Duodenal mucosa (tissue), 2 donors: ENCODE measurements around the gene INHBC.

Source experiments
- H3K27ac ChIP-seq: one replicate; pipeline ENCODE4 v1.7.0; 2013; ENCODE audit warnings: low read depth, low read length
- H3K27me3 ChIP-seq, 2 donors: one replicate each; pipeline ENCODE4 v1.7.0; 2013; ENCODE audit warnings: low read length in 2 of 2, control low read depth in 1 of 2; ENCODE audit not compliant: insufficient read depth in 2 of 2, control insufficient read depth in 1 of 2
- H3K36me3 ChIP-seq, 2 donors: one replicate each; pipeline ENCODE4 v1.7.0; 2013; ENCODE audit warnings: low read length in 2 of 2, control low read depth in 1 of 2; ENCODE audit not compliant: insufficient read depth in 2 of 2, control insufficient read depth in 1 of 2
- H3K4me1 ChIP-seq, 2 donors: one replicate each; pipeline ENCODE4 v1.7.0; 2013; ENCODE audit warnings: low read length in 2 of 2, control low read depth in 1 of 2; ENCODE audit not compliant: insufficient read depth in 2 of 2, control insufficient read depth in 1 of 2
- H3K4me3 ChIP-seq, 2 donors: one replicate each; pipeline ENCODE4 v1.7.0; 2013; ENCODE audit warnings: low read length in 2 of 2, low read depth in 1 of 2
- H3K9ac ChIP-seq, 2 donors: one replicate each; pipeline ENCODE4 v1.7.0; 2013; ENCODE audit warnings: low read length in 2 of 2, low read depth in 1 of 2
- H3K9me3 ChIP-seq, 2 donors: one replicate each; pipeline ENCODE4 v1.7.0; 2013; ENCODE audit warnings: low read length in 2 of 2, control low read depth in 1 of 2; ENCODE audit not compliant: control insufficient read depth in 1 of 2

INHBC gene

DNA sequence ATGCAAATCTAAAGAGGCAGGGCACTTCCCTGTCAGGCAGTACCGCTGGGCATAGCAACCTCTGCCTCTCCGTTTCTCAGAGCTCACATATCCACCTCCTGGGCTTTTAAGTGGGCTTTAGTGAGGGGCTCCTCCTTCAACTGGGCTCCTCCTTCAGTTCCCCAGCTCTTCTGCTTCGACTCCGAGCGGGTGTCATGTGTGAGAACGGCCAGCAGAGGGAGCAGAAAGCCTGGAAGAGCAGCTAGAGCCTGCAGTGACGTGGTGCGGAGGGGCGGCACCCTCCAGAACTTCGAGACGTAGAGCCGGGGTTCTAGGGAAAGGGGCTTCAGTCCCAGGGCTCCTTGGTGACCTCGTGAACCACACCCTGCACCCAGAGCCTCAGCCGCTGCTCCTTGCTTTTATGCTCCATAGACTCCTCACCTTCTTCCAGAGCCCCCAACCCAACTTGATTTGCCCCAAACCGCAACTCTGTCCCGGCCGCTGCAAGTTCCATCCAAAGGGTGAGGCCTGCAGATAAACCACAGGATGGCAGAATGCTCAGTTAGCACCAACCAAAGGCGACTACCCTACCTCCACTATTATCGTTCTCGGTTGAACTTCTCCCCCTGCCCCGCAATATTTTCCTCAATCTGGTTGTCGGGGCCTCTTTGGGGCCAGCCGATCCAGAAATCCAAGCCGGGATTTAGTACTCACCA is 24.6 kb downstream of the INHBC start:
- Histone ChIP-seq H3K27ac (peak overlapping the region; percentile 30), H3K4me1 (peaks cover 19 to 40% of the 10 kb centered on the region in 2 donors), H3K27me3 (peaks cover 5 to 13% of the 10 kb centered on the region in 2 donors)

DNA sequence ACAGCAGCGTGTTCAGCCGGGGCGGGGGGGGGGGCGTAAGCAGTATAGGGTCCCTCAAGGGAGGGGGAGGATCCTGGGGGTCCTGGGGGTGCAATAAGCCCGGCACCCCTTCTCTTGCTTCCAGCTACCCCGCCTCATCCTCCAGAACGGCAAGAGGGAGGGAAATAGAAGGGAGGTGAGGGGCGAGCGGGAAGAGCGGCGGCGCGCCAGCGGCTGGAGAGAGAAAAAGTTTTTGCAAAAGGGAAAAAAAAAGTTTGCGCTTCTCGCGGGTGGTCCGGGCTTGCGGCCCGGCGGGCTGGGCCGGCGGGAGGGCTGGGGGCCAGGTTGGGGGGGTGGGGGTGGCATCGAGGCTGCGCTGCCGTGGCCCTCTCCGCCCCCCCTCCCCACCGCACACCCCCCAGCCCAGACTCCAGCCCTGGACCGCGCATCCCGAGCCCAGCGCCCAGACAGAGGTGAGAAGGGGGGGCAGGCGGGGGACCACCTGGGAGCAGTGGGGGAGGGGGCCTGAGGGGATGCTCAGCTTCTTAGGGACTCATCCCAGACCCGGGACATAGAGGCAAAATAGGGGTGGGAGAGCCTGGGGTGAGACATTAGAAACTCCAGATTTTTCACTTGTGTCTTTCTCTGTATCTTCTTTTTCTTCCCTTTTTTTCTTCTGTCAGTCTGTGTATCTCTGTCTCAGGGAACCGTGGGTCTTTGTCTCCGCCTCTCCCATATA is 25.3 kb downstream of the INHBC start, which contains the start of gene GLI1:
Gene GLI1, plus strand, starts transcription at position 36 of the 718 bp plus-strand sequence. CDS start 3,907 bp downstream, outside the sequence.
- H3K27me3 ChIP-seq: peaks cover 5 to 13% of the 10 kb centered on the region in 2 donors
- no peaks in the 10 kb centered on the region for H3K9me3 ChIP-seq
- no peaks in the 10 kb centered on the region for H3K36me3 ChIP-seq
- peak within 1 kb of the TSS; percentile 30 for H3K27ac ChIP-seq
- peak within 1 kb of the TSS; percentile 71 to 91 for H3K9ac ChIP-seq
- H3K4me1 ChIP-seq: peaks cover 19 to 40% of the 10 kb centered on the region in 2 donors
- H3K4me3 ChIP-seq: peak within 1 kb of the TSS; percentile 93 to 96

More for the DNA sequence above, 24.6 kb downstream of the INHBC start:
- Histone ChIP-seq H3K4me3 (peak overlapping the region; percentile 93 to 96), H3K9ac (peak overlapping the region; percentile 71 to 91), H3K9me3 (no peaks in the 10 kb centered on the region), H3K36me3 (no peaks in the 10 kb centered on the region)

DNA sequence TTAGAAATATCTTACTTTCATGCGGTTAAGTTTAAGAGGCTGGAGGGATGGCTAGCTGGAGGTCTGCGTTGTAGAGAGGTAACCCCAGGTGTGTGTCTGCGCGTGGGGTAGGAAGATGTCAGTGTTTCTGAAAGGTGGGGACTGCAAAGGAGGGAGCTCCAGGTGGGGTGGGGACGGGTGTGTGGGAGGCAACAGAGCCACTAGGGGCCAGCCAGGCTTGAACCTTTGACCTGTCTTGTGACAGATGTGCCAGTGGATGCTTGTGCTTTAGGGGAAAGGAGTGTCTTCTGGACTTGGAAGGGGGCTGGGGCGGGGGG is 25.8 kb downstream of the INHBC start:
- Histone ChIP-seq H3K4me3 (peak overlapping the region; percentile 12 to 62), H3K4me1 (peaks cover 19 to 37% of the 10 kb centered on the region in 2 donors), H3K9me3 (no peaks in the 10 kb centered on the region), H3K27me3 (peaks cover 5 to 13% of the 10 kb centered on the region in 2 donors), H3K9ac (no peak overlapping the region), H3K27ac (no peak overlapping the region), H3K36me3 (no peaks in the 10 kb centered on the region)

DNA sequence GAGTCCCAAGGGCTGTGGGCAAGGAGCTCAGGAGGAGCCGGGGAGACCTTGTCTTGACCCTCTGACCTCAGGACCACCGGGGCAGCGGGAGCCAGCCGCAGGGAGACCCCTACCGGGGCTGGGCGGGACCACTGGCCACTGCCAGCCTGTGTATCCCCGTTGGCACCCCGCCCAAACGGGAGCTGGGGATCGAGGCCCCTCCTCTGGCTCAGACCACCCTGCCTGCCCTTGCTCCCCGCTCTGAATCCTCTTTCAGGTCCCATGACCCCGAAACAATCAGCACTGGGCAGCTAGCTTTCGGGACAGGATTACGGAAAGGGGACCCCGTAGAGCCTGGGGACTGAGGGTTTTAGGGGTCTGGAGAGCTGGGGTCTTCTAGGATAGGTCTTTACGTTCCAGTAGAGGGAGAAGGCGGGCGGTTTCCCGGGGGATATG is 26.3 kb downstream of the INHBC start:
- peak overlapping the region; percentile 38 to 52 for H3K9ac ChIP-seq
- peaks cover 15 to 33% of the 10 kb centered on the region in 2 donors for H3K4me1 ChIP-seq
- H3K27ac ChIP-seq: peak overlapping the region; percentile 0

DNA sequence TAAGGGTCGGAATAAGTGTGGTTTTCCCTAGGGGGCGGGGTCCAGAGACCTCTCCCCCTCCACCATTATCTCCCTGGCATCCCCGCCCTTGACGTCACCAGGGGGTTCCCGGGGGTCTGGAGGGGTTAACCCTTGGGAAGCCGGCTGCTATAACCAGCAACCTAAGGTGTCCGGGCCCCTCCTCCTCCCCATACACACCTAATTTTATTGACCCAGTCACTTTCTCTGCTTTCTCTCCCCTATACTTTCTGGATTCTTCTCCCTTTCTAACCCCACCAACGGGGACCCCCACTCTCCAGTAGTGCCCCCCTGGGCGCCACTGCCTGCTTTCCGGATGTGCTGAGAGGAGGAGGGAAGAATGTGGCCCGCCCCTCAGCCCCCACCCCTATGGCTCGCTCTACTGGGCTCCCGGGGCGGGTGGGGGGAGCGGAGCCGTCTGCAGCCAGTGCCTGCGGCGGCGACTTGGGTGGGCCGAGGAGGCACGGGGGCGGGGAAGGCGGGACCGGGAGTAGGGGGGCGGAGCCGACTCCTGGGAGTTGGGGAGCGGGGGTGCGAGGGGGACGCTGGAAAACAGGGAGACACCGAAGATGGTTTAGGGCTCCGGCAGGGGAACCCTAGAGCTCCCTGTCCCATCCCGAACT is 26.8 kb downstream of the INHBC start:
- H3K9me3 ChIP-seq: no peaks in the 10 kb centered on the region
- peak overlapping the region; percentile 48 for H3K27ac ChIP-seq
- H3K4me1 ChIP-seq: peaks cover 11 to 30% of the 10 kb centered on the region in 2 donors
- H3K9ac ChIP-seq: peak overlapping the region; percentile 62 to 64
- no peaks in the 10 kb centered on the region for H3K36me3 ChIP-seq
- peaks cover 5 to 13% of the 10 kb centered on the region in 2 donors for H3K27me3 ChIP-seq
- peak overlapping the region; percentile 79 to 85 for H3K4me3 ChIP-seq

More for the DNA sequence above, 26.3 kb downstream of the INHBC start:
- Histone ChIP-seq H3K4me3 (peak overlapping the region; percentile 62 to 85), H3K9me3 (no peaks in the 10 kb centered on the region), H3K27me3 (peaks cover 5 to 13% of the 10 kb centered on the region in 2 donors), H3K36me3 (no peaks in the 10 kb centered on the region)

DNA sequence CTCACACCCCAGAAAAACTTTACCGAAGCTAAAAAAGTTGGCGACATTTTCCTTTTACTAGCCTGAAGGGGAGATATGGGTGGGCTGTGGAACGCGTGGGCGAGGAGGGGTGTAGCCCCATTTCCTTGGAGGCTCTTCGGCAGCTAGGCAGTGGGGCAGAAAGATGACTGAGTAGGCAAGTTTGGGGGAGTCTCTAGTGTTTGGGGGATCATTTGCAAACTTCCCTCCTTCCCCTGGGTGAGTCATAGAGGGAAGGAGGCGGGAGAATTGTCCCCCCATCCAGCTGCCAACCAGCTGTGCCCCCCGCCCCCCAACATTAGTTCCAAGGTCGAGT is 27.3 kb downstream of the INHBC start:
- Histone ChIP-seq H3K9ac (peak overlapping the region; percentile 62 to 64), H3K27ac (peak overlapping the region; percentile 48), H3K36me3 (no peaks in the 10 kb centered on the region), H3K4me3 (peak overlapping the region; percentile 79 to 85), H3K4me1 (peaks cover 11 to 30% of the 10 kb centered on the region in 2 donors), H3K27me3 (peaks cover 5 to 13% of the 10 kb centered on the region in 2 donors), H3K9me3 (no peaks in the 10 kb centered on the region)

DNA sequence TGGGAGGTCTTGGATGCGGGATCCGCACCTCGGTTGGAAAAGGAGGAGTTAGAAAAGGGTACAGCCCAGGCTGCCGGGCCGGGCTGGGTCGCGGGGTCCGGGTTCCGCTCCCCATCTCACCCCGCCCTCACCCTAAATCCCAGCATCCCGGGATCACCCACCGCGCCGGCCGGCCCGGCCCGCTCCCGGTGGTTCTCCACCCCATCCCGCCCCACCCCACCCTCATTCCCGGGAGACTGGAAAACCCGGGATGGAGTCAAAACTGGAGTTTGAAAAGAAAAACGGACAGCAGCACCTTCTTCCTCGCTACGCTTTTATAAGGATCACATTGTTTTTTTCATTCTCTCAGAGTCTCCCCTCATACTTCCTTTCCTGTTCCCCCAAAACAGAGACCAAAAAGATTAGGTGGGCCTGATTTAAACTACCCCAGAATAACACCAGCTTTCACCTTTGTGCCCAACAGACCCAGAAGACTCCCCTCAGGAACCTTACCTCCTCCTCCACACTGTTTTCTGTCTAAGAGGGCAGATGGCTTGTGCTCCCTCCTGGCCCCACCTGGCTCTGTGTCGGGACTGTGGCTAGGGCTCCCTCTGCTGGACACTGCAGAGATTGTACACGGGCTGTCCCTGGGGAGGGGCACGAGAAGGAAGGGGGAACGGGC is 27.8 kb downstream of the INHBC start:
- H3K4me1 ChIP-seq: peaks cover 11 to 30% of the 10 kb centered on the region in 2 donors
- H3K9me3 ChIP-seq: no peaks in the 10 kb centered on the region
- H3K36me3 ChIP-seq: no peaks in the 10 kb centered on the region
- H3K27ac ChIP-seq: peak overlapping the region; percentile 73
- H3K4me3 ChIP-seq: peak overlapping the region; percentile 79 to 85
- peak overlapping the region; percentile 38 to 63 for H3K9ac ChIP-seq
- peaks cover 5 to 13% of the 10 kb centered on the region in 2 donors for H3K27me3 ChIP-seq

DNA sequence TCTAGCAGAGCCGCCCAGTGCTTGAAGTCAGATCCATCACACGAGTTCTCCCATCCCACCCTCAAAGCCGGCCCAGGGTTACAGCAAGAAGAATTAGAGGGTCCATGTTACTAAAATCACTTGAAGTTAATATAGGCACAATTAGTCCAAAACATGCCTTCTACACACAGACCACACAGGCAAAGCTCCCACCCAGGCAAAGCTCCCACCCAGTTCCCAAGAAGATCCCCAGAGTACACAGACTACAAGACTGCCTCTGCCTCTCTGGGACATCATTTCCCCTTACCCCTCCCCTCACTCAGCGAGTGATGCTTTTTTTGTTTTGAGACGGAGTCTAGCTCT is 28.3 kb downstream of the INHBC start:
- Histone ChIP-seq H3K36me3 (no peaks in the 10 kb centered on the region), H3K9ac (peak overlapping the region in 1 of 2 donors; percentile 63), H3K9me3 (no peaks in the 10 kb centered on the region), H3K4me1 (peaks cover 11 to 30% of the 10 kb centered on the region in 2 donors), H3K4me3 (peak overlapping the region; percentile 79 to 85), H3K27me3 (peaks cover 5 to 13% of the 10 kb centered on the region in 2 donors), H3K27ac (no peak overlapping the region)

DNA sequence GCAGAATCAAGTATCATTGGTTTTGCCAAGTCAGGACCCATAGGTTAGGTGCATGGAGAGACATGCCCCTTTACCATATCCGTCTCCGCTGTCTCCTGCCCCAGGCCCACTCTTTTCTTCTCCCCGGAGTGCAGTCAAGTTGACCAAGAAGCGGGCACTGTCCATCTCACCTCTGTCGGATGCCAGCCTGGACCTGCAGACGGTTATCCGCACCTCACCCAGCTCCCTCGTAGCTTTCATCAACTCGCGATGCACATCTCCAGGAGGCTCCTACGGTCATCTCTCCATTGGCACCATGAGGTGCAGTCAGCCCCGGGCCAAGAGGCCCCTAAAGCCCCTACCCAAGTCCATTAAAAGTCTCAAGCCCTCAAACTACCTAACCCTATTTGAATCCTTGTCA is 30.0 kb downstream of the INHBC start:
- Histone ChIP-seq H3K9ac (no peak overlapping the region), H3K27me3 (peaks cover 5 to 13% of the 10 kb centered on the region in 2 donors), H3K9me3 (no peaks in the 10 kb centered on the region), H3K27ac (no peak overlapping the region), H3K4me3 (no peak overlapping the region), H3K36me3 (peaks cover 0 to 5% of the 10 kb centered on the region in 2 donors), H3K4me1 (peaks cover 9 to 21% of the 10 kb centered on the region in 2 donors)
